ENCODE measurements around the gene MAEA.

MAEA gene

GRCh38 chr4:1243451-1244080, 46.1 kb upstream of the MAEA start:
- Histone ChIP-seq H3K4me1 (ENCODE audit: control insufficient read depth, low read length) (peaks cover 26% of the 10 kb centered on the region), H3F3A (ENCODE audit: control insufficient read depth, insufficient read depth) (no peaks in the 10 kb centered on the region), H3K4me2 (ENCODE audit: low read length) (no peak overlapping the region), H3K27me3 (ENCODE audit: control insufficient read depth, low read length) (no peaks in the 10 kb centered on the region), H4K20me1 (ENCODE audit: control insufficient read depth, insufficient read depth, low read depth, low read length) (peaks cover 34% of the 10 kb centered on the region), H3K9me3 (ENCODE audit: control insufficient read depth, insufficient read depth, low read length) (no peaks in the 10 kb centered on the region), H3K79me2 (ENCODE audit: control insufficient read depth, low read length) (peaks cover 96% of the 10 kb centered on the region), H3K9me2 (replicated peaks; ENCODE audit: control insufficient read depth, low read length) (no peaks in the 10 kb centered on the region), H3K36me3 (ENCODE audit: control insufficient read depth, low read length) (peaks cover 75% of the 10 kb centered on the region), H3K4me3 (ENCODE audit: low read length) (no peak overlapping the region), H3K27ac (ENCODE audit: low read depth, low read length) (no peak overlapping the region)
- TF ChIP-seq EZH2phosphoT487 (IDR thresholded peaks at IDR 0.05; ENCODE audit: borderline replicate concordance, low read length) = no peak
- TF ChIP-seq, protein P1, sequence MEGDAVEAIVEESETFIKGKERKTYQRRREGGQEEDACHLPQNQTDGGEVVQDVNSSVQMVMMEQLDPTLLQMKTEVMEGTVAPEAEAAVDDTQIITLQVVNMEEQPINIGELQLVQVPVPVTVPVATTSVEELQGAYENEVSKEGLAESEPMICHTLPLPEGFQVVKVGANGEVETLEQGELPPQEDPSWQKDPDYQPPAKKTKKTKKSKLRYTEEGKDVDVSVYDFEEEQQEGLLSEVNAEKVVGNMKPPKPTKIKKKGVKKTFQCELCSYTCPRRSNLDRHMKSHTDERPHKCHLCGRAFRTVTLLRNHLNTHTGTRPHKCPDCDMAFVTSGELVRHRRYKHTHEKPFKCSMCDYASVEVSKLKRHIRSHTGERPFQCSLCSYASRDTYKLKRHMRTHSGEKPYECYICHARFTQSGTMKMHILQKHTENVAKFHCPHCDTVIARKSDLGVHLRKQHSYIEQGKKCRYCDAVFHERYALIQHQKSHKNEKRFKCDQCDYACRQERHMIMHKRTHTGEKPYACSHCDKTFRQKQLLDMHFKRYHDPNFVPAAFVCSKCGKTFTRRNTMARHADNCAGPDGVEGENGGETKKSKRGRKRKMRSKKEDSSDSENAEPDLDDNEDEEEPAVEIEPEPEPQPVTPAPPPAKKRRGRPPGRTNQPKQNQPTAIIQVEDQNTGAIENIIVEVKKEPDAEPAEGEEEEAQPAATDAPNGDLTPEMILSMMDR (IDR thresholded peaks at IDR 0.05; ENCODE audit: low read depth, low read length, poor library complexity, severe bottlenecking) = peak; percentile 53

DNA sequence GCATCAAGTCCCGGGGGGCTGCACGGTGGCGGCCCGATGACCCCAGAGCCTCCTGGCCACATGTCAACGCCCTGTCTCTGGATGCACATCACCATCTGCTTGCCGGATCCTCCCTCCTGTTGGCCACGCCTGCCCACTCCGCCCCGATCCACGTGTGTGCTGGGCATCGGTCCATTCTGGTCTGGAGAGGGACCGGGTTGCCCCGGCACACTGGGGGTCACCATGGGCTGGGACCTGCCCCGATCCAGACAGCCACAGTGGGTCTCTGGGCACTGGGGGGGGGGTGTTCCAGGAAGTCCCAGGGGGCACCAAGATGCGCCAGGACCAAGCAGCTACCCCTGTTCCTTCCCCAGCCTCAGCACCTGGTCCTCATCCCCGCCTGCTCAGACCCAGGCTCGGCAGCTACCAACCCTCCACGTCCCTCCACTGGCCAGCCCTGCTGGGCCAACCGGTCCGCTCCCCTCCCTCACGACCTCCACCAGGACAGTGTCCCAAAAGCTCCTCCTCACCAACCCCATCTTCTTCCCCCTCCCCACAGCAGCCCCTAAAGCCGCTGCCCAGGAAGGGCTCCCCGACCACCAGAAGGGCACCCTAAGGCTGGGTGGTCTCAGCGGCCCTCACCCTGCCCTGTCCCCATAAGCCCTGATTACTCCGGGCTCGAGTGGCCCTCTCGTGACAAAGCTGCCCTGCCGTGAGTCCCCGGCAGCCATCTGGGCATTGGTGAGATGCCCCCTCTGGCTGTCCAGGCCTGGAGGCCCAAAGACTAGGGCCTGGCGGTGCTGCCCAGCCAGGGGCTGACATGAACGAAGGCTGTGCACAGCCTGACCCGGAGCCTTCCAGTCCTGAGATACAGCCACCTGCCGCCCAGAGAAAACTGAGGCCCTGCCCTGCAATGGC, 45.4 kb upstream of the MAEA start:
- Histone ChIP-seq H3K27me3 (ENCODE audit: control insufficient read depth, low read length) (no peaks in the 10 kb centered on the region), H3K9me2 (replicated peaks; ENCODE audit: control insufficient read depth, low read length) (no peaks in the 10 kb centered on the region), H4K20me1 (ENCODE audit: control insufficient read depth, insufficient read depth, low read depth, low read length) (peaks cover 34% of the 10 kb centered on the region), H3K4me1 (ENCODE audit: control insufficient read depth, low read length) (peaks cover 26% of the 10 kb centered on the region), H3K4me2 (ENCODE audit: low read length) (no peak overlapping the region), H3K36me3 (ENCODE audit: control insufficient read depth, low read length) (peaks cover 68% of the 10 kb centered on the region), H3K79me2 (ENCODE audit: control insufficient read depth, low read length) (peaks cover 88% of the 10 kb centered on the region), H3K4me3 (ENCODE audit: low read length) (no peak overlapping the region), H3F3A (ENCODE audit: control insufficient read depth, insufficient read depth) (no peaks in the 10 kb centered on the region), H3K9me3 (ENCODE audit: control insufficient read depth, insufficient read depth, low read length) (no peaks in the 10 kb centered on the region), H3K27ac (ENCODE audit: low read depth, low read length) (no peak overlapping the region)
- no peak for TF ChIP-seq EZH2phosphoT487 (IDR thresholded peaks at IDR 0.05; ENCODE audit: borderline replicate concordance, low read length)
- TF ChIP-seq, protein P1 (IDR thresholded peaks at IDR 0.05; ENCODE audit: low read depth, low read length, poor library complexity, severe bottlenecking) = no peak

DNA sequence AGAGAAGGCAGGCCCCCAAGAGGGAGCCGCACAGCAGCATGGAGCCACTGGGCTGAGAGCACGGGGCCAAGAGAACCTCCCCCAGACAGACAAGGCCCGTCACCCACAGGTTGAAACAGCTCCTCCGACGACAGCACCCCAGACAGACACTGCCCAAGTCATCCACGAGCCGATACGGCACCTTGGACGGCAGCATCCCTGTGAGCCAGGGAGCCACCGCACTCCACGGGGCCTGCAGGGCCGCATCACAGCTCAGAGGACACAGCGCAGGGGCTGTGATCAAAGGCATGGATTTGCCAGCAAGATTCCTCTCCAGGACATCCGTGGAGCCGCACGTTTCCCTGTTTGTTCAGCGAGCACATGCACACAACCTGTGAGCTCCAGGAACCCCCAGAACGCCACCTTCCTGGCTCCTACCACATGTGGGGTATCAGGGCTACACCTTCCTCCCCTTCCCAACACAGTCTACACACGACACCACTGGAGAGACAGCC, 44.7 kb upstream of the MAEA start:
- Histone ChIP-seq H3K27me3 (ENCODE audit: control insufficient read depth, low read length) (no peaks in the 10 kb centered on the region), H3K4me2 (ENCODE audit: low read length) (no peak overlapping the region), H3K79me2 (ENCODE audit: control insufficient read depth, low read length) (peaks cover 88% of the 10 kb centered on the region), H3K9me3 (ENCODE audit: control insufficient read depth, insufficient read depth, low read length) (0 out of 2 replicates have a peak, but pooled peaks cover 3% of the 10 kb centered on the region), H3K27ac (ENCODE audit: low read depth, low read length) (no peak overlapping the region), H3K9me2 (replicated peaks; ENCODE audit: control insufficient read depth, low read length) (no peaks in the 10 kb centered on the region), H4K20me1 (ENCODE audit: control insufficient read depth, insufficient read depth, low read depth, low read length) (peaks cover 32% of the 10 kb centered on the region), H3K4me1 (ENCODE audit: control insufficient read depth, low read length) (peaks cover 32% of the 10 kb centered on the region), H3F3A (ENCODE audit: control insufficient read depth, insufficient read depth) (no peaks in the 10 kb centered on the region), H3K36me3 (ENCODE audit: control insufficient read depth, low read length) (peaks cover 65% of the 10 kb centered on the region), H3K4me3 (ENCODE audit: low read length) (no peak overlapping the region)
- TF ChIP-seq EZH2phosphoT487 (IDR thresholded peaks at IDR 0.05; ENCODE audit: borderline replicate concordance, low read length) = no peak
- TF ChIP-seq, protein P1 (IDR thresholded peaks at IDR 0.05; ENCODE audit: low read depth, low read length, poor library complexity, severe bottlenecking) = no peak

Measured in DOHH2 (cell line).